ENCODE results near the gene HDAC4.

The HDAC4 gene

DNA sequence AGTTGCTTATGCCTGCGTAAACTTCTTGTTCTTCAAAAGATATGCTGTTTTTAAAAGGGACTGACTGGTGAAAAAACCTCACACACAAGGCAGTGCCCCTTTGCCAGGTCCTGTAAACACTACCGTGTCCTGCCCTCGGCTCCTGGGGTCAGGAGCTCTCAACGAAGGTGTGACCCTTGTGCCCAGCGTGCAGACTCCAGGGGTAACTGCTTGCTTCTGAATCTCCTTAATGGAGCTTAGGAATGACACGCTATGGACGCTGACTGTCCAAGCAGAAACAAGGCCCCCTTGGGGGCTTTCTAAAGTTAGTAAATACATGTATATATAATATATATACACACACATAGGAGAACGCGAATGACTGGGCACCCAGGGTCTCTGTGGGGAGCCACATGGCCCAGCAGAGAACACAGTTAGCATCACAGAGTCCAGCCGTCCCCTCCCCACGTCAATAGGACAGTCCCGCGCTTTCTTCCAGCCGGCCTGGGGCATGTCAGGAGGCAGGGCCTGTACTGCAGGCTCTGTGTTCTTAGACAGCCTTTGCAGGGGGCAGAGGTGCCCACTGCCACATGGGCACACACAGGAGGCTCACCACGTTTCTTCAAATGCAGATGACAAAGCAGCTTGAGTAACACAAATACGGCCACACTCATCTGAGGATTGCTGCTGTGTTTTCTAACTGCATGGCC, 96.1 kb downstream of the HDAC4 start:
- no peak for DNase-seq

DNA sequence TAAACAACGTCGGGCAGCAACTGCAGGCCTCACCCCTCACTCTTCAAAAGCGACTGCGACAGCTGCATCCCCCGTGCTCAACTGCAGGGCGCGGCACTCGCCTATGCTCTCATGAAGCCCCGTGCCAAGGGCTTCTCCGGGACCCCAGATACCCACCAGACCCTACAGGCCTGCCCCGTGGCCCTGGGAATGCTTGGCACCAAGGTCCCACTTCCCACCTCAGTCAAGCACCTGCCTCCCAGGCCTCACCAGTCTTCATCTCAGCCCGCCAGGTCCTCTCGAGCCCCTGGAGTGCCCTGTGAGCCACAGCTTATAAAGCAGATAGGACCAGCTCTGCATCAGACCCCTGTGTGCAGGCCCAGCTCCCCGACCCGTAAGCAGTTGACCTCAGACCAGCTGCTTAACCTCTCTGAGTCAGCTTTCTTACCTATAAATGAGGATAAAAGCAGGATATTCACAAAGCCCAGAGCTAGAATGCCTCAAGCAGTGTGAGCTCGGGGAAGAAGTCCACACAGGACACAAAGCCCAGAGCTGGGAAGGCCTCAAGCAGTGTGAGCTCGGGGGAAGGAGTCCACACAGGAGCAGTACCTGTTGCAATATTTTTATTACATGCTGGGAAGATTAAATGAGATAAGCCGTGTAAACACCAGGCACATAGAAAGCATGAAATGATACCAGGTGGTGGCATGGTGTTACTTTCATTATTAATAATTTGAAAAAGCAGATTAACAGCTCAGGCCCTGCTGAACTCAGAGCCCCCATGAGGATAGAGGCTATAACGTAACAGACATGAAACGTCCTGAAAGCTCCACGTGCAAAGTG, 96.9 kb downstream of the HDAC4 start:
- no peak for DNase-seq

DNA sequence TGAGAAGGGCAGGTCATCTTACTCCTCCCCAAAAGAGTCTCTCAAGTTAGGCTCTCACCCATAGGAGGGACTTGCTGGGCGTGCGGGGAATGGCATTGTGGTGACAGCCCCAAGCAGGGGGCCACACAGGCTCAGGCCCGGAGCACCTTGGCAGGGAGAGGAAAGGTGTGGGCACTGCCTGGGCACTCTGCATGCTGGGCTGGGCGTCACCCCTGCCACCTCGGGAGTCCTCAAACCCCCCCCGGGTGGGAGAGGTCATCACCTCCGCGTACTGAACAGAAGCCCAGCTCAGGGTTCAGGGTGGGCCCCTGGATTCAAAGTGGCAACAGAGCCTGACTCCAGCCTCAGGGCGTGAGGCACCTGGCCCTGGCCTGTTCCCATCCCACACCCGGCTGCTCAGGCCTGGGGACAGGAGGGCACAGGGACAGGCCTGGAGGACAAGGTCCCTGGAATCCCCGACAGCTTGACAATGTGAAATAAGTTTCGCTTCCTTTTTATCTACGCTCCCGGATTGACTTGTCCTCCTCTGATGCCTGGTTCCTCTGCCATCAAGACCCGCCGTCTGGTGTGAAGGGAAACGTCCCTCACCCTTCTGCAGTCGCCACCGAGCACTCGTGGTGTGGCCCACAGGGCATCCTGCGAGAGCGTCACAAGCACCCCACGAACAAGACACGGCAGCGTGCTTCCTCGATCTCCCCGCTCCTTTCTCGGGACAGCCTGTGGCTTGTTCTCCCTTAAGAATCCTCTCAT, 97.8 kb downstream of the HDAC4 start:
- DNase-seq, result no peak

DNA sequence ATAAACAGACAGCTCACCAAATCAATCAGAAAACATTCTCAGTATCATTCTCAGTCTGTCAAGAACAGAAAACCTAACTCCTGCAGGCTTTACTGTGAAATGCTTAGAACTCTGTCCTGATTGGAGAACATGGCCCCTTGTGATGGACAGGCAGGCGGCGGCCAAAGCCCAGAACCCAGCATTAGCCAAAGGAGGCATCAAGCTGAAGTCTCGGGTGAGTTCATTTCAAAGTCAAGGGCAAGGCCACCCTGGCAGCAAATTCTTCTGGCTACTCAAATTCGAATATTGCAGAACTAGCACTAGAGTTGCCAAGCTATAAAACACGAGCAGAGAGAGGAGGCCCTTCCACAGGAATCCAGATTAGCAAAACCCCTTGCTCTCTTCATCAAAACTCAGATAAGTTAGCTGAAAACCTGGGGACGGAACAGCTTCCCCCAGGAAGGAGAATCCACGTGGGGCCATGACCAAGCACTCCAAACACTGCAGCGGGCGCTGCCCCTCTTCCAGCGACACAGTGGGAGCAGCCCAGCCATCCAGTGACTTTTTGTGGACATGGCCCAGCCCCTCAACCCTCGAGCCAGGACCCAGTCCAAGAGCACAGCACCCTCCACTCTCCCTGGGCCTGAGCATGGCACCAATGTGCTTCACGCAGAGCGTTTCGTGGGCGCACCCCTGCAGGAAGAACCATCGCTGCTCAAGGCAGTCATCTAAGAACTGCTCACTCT, 98.6 kb downstream of the HDAC4 start:
- no peak for DNase-seq

DNA sequence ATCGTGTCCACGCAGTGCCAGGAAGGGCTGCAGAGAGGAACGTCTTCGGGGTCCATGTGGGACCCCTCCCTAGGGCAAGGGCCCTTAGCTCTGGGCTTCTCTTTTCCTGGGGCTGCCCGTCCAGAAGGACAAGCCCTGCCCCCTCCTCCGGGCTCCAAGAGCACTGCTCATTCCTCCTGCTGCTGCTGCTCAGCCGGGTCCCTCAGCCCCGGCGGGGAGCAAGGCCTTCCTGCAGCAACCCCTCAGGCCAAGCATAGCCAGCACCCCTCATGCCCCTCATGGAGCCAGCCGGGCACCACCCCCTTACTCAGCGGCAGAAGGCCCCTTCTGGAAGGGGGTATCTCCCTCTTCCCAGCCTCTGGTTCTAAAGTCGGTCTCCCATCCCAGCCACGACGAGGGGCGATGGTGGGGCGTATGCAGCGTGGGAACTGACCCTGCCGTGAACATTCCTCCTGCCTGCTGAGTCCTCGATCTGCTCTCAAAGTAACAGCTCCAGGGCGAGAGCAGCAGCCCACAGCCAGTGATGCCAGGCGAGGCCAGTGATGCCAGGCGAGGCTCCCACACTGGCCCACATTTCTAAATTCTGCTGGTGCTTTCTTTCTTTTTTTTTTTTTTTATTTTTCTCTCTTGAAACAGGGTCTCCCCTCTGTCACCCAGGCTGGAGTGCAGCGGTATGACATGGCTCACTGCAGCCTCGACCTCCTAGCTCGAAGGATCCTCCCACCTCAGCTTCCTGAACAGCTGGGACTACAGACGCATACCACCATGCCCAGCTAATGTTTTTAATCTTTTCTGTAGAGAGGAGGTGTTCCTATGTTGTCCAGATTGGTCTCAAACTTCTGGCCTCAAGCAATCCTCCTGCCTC, 99.7 kb downstream of the HDAC4 start:
- no peak for DNase-seq

DNA sequence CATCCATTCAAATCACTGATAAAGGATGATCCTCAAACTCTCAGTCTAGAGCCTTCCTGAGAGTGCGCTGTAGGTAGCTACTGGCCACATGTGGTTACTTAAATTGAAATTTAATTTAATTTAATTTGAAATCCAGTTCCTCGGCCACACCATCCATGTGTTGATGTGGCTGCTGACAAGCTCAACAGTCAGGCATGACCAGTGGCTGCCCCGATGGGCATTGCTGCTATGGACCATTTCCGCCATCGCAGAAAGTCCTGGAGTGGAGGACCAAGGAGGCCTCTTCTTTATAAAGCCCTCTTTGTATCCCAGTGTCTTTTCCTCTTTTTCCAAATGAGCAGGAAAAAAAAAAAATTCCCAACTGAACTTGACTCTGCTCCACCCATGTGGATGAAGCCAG, 100.6 kb downstream of the HDAC4 start:
- DNase-seq, result no peak

DNA sequence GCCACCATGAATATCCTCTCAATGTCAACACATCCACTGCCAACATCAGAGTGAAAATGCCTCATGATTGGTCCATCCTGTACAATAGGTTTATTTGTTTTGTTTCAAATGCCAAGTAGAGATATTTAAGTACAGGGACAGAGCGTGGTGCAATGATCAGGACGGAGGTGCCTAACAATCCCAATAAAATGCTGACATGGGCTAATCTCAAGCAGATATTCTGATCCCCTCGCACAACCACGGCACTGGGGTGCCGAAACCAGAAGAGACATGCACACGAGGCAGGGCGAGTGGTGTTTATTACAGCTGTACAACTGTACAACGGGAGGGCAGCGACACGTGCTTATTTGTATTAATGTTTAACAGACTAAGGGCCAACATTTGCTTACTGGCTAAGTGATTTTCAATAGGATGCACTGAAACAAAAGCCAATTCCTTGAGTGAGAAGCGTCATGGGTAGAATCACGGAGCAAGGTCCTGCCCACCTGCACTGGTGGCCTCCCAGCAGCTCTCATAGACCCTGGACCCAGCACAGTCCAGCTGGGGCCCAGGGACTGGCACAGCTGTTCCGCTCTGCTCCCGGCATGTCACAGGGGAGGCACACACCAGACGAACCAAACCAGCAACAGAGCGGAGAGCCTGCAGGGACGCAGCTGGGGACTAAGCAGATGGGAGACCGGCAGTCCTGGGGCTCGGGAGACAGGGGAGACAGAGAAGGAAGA, 101.4 kb downstream of the HDAC4 start:
- no peak for DNase-seq

DNA sequence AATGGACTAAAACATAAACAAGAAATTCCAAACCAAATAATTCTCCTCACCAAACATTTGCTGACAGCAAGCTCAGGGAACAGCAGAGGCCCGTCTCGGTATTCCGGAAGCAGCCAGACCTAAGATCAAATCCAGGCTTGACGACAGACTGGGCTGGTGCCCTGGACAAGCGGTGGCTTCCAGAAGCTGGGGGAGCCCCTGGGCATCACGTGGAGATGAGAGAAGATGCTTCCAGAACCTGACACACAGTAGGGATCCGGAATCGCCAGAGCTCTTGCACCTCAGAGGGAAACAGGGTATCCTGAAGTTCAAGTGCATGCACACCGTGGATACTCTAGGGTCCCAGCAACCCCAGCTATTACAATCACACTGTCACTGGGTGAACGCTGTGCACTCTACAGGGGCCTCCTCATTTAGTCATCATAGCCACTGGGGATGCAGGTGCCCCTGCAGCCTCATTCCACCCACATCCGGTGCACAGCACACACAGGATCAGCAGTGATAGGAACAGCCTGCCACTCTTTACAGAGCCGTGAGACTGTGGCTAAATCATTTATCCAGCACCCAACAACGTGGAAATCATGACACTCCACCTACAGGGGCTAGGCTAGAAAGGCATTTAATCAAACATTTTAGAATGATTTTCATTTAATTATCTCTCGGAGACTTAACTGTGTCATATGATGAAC, 102.6 kb downstream of the HDAC4 start:
- DNase-seq, result no peak

DNA sequence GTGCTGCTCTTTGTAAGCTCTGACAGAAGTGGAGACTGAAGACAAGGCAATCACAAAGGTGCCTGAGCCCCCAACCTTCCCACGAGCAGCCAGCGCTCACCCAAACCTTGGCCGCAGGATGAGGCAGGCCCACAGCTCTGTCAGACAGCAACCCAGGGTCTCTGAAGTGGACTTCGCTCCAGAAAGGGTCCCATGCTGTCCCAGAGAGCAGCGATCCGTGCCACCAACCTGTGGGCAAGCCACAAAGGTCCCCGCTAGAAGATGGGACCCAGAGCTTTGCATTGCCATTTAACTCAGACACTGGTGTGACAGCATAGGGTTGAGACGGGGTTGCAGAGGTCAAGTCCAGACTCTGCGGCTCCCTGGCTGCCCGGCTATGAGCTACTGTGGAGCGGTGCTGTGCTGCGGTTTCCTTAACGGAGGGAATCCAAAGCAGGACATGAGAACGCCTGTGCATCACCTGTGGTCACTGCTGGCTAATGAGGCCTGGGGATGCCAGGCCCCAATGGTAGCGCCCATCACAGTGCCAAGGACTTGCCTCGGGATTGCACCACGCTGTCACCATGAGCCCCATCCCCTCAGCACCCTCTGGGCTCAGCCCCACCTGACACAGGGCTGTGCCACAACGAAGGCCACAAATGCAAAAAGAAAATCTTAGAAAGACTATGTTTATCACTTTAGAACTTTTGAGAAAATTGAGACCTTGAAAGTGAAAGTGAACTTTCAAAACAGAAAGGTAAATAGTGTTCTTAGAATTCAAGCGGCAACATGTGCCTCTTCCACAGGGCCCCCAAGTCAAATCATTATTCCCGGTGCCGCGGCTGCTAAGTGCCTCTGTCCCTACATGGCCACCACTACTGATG, 103.4 kb downstream of the HDAC4 start:
- DNase-seq, result no peak

DNA sequence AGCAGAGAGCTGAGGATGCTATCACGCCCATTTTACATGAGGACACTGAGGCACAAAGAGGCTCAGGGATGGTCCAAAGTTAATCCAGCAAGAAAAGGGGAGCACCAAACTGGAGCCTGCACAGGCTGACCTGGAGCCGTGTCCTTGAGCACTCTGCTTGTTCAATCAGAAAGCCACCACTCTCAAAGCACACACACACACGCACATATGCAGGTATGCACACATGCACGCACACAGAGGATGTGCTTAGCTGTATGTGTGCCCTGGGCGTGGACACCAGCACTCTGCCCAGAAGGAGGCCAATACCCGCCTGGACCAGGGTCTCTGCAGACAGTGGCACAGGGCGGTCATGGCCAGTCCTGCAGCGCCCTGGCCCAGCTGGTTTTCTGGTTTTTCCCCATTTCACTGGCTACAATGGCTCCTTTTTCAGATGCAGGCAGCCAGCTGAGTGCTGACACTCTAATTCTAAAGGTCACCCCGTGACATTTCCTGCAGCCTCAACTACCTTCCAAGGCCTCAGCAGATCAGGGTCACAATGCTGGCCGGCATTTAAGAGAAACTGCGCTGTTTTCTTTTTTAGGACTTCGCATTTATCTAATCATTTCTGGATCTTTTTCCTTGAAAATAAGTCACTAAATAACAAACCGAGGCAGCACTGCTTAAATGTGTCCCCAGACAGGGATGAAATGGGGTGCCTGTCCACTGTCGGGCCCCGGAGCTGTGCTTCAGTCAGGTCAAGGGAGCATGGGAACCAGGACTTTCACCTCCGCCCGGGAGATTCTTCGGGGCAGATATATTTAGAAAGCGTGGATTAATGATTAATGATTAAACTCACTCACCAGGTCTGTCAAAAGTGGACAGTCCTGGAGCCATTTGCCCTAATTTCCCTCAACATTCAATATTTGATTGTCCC, 104.5 kb downstream of the HDAC4 start:
- DNase-seq, result no peak

DNA sequence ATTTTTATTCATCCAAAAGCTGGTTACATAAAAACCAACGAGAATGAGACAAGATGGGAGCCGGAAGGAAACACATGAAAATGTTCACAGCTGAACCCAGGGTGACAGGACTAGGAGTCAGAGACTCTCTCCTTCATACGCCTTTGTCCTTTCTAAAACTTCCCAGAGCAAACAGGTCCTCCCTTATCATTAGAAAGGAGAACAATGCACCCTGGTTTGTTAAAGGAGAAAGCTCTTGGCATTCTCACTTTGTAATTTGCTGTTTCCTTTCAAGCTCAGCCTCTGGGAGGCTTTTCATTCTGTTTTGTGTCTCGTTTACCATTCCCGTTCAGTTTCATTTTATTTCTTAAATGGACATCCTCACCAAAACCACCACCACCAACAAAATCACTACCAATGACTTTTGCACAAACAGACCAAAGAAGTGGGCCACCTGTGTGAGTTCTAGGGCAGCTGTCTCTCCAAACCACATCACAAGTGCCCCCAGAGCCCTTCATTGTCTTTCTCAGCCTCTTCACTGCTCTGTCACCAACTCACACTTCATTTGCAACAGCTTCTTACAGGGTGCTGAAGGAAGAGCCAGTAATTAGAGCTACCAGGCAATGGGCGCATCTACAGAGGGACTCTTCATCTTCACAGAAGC, 105.3 kb downstream of the HDAC4 start:
- no peak for DNase-seq

DNA sequence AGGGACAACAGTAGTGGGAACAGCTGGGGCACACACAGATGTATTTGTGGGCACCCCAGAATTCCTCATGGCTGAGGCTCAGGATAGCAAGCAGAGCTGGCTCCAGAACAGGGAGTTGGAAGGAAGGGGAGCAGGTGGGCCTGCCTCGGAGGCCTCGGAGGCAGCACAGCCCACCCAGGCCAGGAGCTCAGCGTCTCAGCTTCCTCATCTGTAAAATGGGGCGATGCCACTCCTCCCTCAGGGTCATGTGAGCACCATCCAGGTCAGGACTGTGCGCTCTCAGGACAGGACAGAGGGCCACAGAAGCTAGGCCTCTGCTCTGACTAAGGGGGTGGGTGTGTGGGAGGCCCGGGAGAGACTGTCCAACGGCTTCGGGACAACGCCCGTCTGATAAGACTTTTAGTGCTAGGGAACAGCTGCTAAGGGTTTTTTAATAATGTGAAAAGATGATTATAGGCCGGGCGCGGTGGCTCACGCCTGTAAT, 106.2 kb downstream of the HDAC4 start:
- DNase-seq, result no peak

DNA sequence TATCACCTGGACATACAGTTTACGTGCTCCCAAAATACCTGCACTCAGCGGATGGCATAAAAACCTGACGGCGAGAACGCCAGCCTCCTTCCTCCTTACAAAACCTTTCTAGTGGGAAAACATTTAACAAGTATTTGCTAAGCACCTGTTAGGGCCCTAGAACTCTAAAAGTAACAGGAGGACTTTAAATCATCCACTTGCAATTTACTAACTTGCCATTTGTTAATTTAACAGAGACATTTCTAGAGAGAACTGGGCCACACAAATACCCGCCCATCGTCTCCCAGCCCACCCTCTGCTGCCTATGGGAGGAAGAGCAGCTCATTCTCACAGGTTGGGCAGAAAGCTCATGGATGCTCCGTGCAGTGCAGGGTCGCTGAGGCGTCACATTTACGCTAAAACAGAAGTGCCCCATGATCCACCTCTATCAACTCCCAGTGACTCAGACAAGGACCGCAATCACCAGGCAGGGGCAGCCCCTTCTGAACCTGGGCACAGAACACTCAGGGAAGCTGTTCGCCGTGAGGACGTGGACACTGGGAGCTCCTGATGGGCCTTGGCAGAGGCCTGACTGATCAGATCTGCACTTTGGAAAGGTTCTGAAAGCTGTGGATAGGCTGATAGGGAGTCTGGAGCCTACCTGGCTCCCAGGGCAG, 106.9 kb downstream of the HDAC4 start:
- DNase-seq, result no peak

DNA sequence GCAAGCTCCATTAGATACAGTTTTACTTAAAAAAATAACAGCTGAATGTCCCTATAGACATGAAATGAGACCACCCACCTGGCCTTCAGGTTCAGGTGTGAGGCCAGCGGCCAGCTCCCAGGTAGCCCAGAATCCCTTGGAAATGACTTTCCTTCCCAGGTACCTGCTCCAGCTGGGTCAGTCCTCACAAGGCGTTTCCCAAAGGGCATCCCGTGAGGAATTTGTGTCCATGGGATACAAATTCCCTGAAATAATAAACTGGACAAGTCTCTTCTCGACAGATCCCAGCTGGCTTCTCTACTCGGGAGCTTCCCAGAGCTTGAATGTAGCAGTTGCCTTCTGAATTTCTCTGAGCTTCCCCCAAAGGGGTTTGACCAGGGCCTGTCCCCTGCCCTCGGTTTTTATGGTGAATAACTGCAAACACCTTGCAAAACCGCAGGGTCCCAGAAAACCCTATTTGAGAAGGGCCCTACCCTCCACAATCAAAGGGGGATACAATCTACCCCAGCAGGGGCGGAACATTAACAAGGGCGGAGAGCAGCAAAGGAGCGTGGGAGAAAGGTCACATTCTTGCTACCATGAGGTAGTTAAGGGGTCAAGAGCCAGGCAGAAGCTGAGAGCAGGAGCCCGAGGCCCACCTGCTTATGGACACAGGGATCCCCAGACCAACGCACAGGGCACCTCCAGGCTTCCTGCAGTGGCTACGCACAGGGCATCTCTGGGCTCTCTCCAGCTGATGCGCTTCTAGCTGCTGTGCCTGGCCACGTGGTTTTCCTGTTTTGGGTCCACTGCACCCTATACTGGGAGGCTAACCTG, 107.7 kb downstream of the HDAC4 start:
- no peak for DNase-seq

DNA sequence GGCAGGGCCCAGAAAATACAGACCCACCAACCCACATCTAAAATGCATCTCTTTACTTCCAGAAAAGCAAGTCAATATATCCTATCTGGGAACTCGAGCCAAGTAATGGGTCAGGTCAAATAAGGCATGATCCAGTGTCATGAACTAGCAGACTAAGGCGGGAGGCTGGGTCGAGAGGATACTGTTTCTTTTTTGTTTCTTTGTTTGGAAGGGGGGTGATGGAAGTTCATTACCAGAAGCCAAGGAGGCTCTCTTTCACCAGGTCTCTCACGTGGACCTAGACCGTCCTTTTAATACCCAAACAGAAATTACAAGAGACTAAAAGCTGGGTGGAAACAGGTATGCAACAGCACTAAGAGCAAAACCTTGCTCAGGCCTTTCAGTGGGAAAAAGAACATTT, 108.3 kb downstream of the HDAC4 start:
- no peak for DNase-seq
